Parathyroid adenoma (tissue), 2 donors: ENCODE data around the gene MAP1B.

Experiments
- H2AFZ ChIP-seq: fragments of 300-600 bp; sonication (generic); one replicate; pipeline ENCODE4 v1.7.0; 2017; ENCODE audit warnings: antibody characterized with exemption, mild to moderate bottlenecking
- H3K27ac ChIP-seq: fragments of 300-600 bp; sonication (generic); one replicate; pipeline ENCODE4 v1.7.0; 2017
- H3K27me3 ChIP-seq: fragments of 300-600 bp; sonication (generic); one replicate; pipeline ENCODE4 v1.7.0; 2017; ENCODE audit warnings: low read length; ENCODE audit not compliant: control insufficient read depth, insufficient read depth
- H3K36me3 ChIP-seq: fragments of 300-600 bp; sonication (generic); one replicate; pipeline ENCODE4 v1.7.0; 2017; ENCODE audit warnings: low read length; ENCODE audit not compliant: control insufficient read depth, insufficient read depth
- H3K4me1 ChIP-seq: fragments of 300-600 bp; sonication (generic); one replicate; pipeline ENCODE4 v1.7.0; 2017; ENCODE audit warnings: control low read depth
- H3K4me2 ChIP-seq: fragments of 300-600 bp; sonication (generic); one replicate; pipeline ENCODE4 v1.7.0; 2017; ENCODE audit warnings: low read length
- H3K4me3 ChIP-seq: fragments of 300-600 bp; sonication (generic); one replicate; pipeline ENCODE4 v1.7.0; 2017; ENCODE audit warnings: low read depth, low read length
- H3K79me2 ChIP-seq: fragments of 300-600 bp; sonication (generic); one replicate; pipeline ENCODE4 v1.7.0; 2017; ENCODE audit warnings: control low read depth
- H3K9ac ChIP-seq: fragments of 300-600 bp; sonication (generic); one replicate; pipeline ENCODE4 v1.7.0; 2017; ENCODE audit warnings: mild to moderate bottlenecking
- H3K9me3 ChIP-seq: fragments of 300-600 bp; sonication (generic); one replicate; pipeline ENCODE4 v1.7.0; 2017; ENCODE audit warnings: low read length; ENCODE audit not compliant: control insufficient read depth
- CTCF ChIP-seq: fragments of 300-600 bp; sonication (generic); IDR thresholded peaks from one replicate; pipeline ENCODE4 v1.7.0; 2017; ENCODE audit warnings: antibody characterized with exemption, mild to moderate bottlenecking
- donor health status: primary hyperparathyroidism.

The MAP1B gene

GRCh38 chr5:72226950-72227349, 119.7 kb downstream of the MAP1B start:
- no peak for TF ChIP-seq CTCF
- Histone ChIP-seq H3K4me3 (no peak overlapping the region), H3K9me3 (no peaks in the 10 kb centered on the region), H3K4me2 (no peak overlapping the region), H3K4me1 (peaks cover 2% of the 10 kb centered on the region), H2AFZ (no peak overlapping the region), H3K79me2 (no peaks in the 10 kb centered on the region), H3K27ac (no peak overlapping the region), H3K9ac (no peak overlapping the region), H3K36me3 (no peaks in the 10 kb centered on the region), H3K27me3 (no peaks in the 10 kb centered on the region)

- Histone ChIP-seq H3K4me3 (no peak overlapping the region), H3K4me2 (no peak overlapping the region), H3K27me3 (no peaks in the 10 kb centered on the region), H3K79me2 (no peaks in the 10 kb centered on the region), H3K4me1 (peaks cover 12% of the 10 kb centered on the region), H2AFZ (no peak overlapping the region), H3K27ac (no peak overlapping the region), H3K9me3 (no peaks in the 10 kb centered on the region), H3K36me3 (no peaks in the 10 kb centered on the region), H3K9ac (no peak overlapping the region)
- TF ChIP-seq CTCF = no peak
Observed at GRCh38 chr5:72228960-72229359, 121.7 kb downstream of the MAP1B start.

GRCh38 chr5:72231991-72232703, 124.9 kb downstream of the MAP1B start:
- H3K79me2 ChIP-seq = no peaks in the 10 kb centered on the region
- H3K4me1 ChIP-seq = peaks cover 14% of the 10 kb centered on the region
- no peak overlapping the region for H3K4me2 ChIP-seq
- H3K27me3 ChIP-seq = no peaks in the 10 kb centered on the region
- no peak overlapping the region for H3K27ac ChIP-seq
- H2AFZ ChIP-seq = no peak overlapping the region
- TF ChIP-seq CTCF = no peak
- no peak overlapping the region for H3K4me3 ChIP-seq
- no peaks in the 10 kb centered on the region for H3K36me3 ChIP-seq
- H3K9ac ChIP-seq = no peak overlapping the region
- H3K9me3 ChIP-seq = no peaks in the 10 kb centered on the region

GRCh38 chr5:72232838-72233237, 125.6 kb downstream of the MAP1B start:
- H3K27ac ChIP-seq = no peak overlapping the region
- no peak for TF ChIP-seq CTCF
- H3K9me3 ChIP-seq = no peaks in the 10 kb centered on the region
- peaks cover 14% of the 10 kb centered on the region for H3K4me1 ChIP-seq
- no peaks in the 10 kb centered on the region for H3K27me3 ChIP-seq
- H2AFZ ChIP-seq = no peak overlapping the region
- no peak overlapping the region for H3K4me2 ChIP-seq
- H3K36me3 ChIP-seq = no peaks in the 10 kb centered on the region
- no peak overlapping the region for H3K9ac ChIP-seq
- no peaks in the 10 kb centered on the region for H3K79me2 ChIP-seq
- no peak overlapping the region for H3K4me3 ChIP-seq

GRCh38 chr5:72233835-72234234, 126.6 kb downstream of the MAP1B start:
- Histone ChIP-seq H3K4me3 (no peak overlapping the region), H3K27ac (no peak overlapping the region), H3K4me1 (peaks cover 14% of the 10 kb centered on the region), H3K36me3 (no peaks in the 10 kb centered on the region), H3K27me3 (no peaks in the 10 kb centered on the region), H3K79me2 (no peaks in the 10 kb centered on the region), H2AFZ (no peak overlapping the region), H3K9me3 (no peaks in the 10 kb centered on the region), H3K4me2 (no peak overlapping the region), H3K9ac (no peak overlapping the region)
- TF ChIP-seq CTCF = no peak
